PFSK-1 (cell line): ENCODE data around the gene PPM1A.

ENCODE experiments used
- POLR2AphosphoS5 ChIP-seq: IDR thresholded peaks from 2 replicates; pipeline ENCODE4 v1.6.1; 2012; ENCODE audit warnings: low read depth, mild to moderate bottlenecking, control low read depth, low read length, moderate library complexity
- SIN3A ChIP-seq: IDR thresholded peaks from 2 replicates; pipeline ENCODE4 v1.6.1; 2012; ENCODE audit warnings: mild to moderate bottlenecking, low read length, moderate library complexity, borderline replicate concordance; ENCODE audit not compliant: insufficient read depth

GRCh38 chr14:60240139-60240856 lies 8.7 kb upstream of the PPM1A start:
- no peak for TF ChIP-seq POLR2AphosphoS5
- no peak for TF ChIP-seq SIN3A
